ENCODE measurements around the gene ARVCF. TPM values are rescaled to one million over a fixed set of nuclear protein-coding genes. Genes with fewer than 3 reads are reported as not detected.

The ARVCF gene
- total and polyA plus RNA-seq, 9 of the 15 experiments (the other 6 are each of a cell fraction or from before 2014, with no cell fraction given), result 0.03 to 97.4 (median 15.6) TPM

GRCh38 chr22:20013382-20013871 is 3.2 kb downstream of the ARVCF start (continued):
- TF ChIP-seq ZNF57 (CRISPR knock-in tag; IDR thresholded peaks at IDR 0.05) (peak; percentile 10; the same call in 1 of the 2 replicates), OTX1 (CRISPR knock-in tag; IDR thresholded peaks at IDR 0.05) (no peak), RREB1 (CRISPR knock-in tag; IDR thresholded peaks at IDR 0.05) (0 out of 2 replicates have a peak, but pooled peaks have one; percentile 4), ZNF121 (CRISPR knock-in tag; conservative IDR thresholded peaks at IDR 0.05) (no peak), MAZ (CRISPR knock-in tag; conservative IDR thresholded peaks at IDR 0.05 in 1 of 2, IDR thresholded peaks at IDR 0.05 in 1 of 2) (peak in 1 of 2 experiments; percentile 62; a peak in 1 of 4 replicates), ZNF609 (CRISPR knock-in tag; IDR thresholded peaks at IDR 0.05; ENCODE audit: borderline replicate concordance) (no peak)

Data from K562 (cell line).